CD4-positive, alpha-beta memory T cell (primary cell): ENCODE data around the gene FDX1. TPM values are rescaled to one million over a fixed set of nuclear protein-coding genes. Genes with fewer than 3 reads are reported as not detected.
A peak's percentile ranks its signal among the peaks of the same experiment; 100 is the strongest.

ENCODE experiments used
- CTCF ChIA-PET: fragments of 350-600 bp; sonication (Branson Sonifier 250); formaldehyde crosslinking; loops from one replicate; lab custom pipeline; 2021; ENCODE audit warnings: inconsistent platforms; ENCODE audit not compliant: partially characterized antibody; lab: Charles Lee
- POLR2A ChIA-PET: fragments of 350-600 bp; sonication (Branson Sonifier 250); formaldehyde crosslinking; loops from one replicate; lab custom pipeline; 2021; ENCODE audit not compliant: partially characterized antibody; lab: Charles Lee
- DNase-seq, 5 donors: peaks; one replicate each; pipeline versions ENCODE4 v3.0.0 to v3.0.0-alpha.2; 2020 to 2022; ENCODE audit warnings: mixed read lengths in 1 of 5
- H3K27ac ChIP-seq: one replicate; pipeline ENCODE4 v1.7.0; 2013; ENCODE audit warnings: low read depth, low read length
- H3K27me3 ChIP-seq: 2 replicates; pipeline ENCODE4 v1.7.0; 2013; ENCODE audit warnings: mild to moderate bottlenecking, low read length, moderate library complexity; ENCODE audit not compliant: insufficient read depth
- H3K36me3 ChIP-seq: 2 replicates; pipeline ENCODE4 v1.7.0; 2013; ENCODE audit warnings: mild to moderate bottlenecking, low read length, moderate library complexity; ENCODE audit not compliant: insufficient read depth
- H3K4me1 ChIP-seq: 2 replicates; pipeline ENCODE4 v1.7.0; 2013; ENCODE audit warnings: mild to moderate bottlenecking, low read length, moderate library complexity; ENCODE audit not compliant: insufficient read depth
- H3K4me3 ChIP-seq, 2 donors: one replicate each; pipeline ENCODE4 v1.7.0; 2013; ENCODE audit warnings: low read length in 2 of 2, mild to moderate bottlenecking in 1 of 2
- H3K9me3 ChIP-seq, 2 donors: one replicate each; pipeline ENCODE4 v1.7.0; 2013; ENCODE audit warnings: low read length in 2 of 2, control low read depth in 1 of 2; ENCODE audit not compliant: control insufficient read depth in 1 of 2
- H3K27ac Mint-ChIP-seq, 7 donors: one replicate each; pipeline ENCODE4 v1.8.0; 2020 to 2021; ENCODE audit warnings: mixed read lengths in 7 of 7, mild to moderate bottlenecking in 6 of 7, inconsistent platforms in 3 of 7, moderate library complexity in 3 of 7
- H3K27me3 Mint-ChIP-seq, 2 donors: one replicate each; pipeline ENCODE4 v1.8.0; 2020 to 2021; ENCODE audit warnings: mixed read lengths in 2 of 2
- H3K36me3 Mint-ChIP-seq, 2 donors: one replicate each; pipeline ENCODE4 v1.8.0; 2020 to 2021; ENCODE audit warnings: mixed read lengths in 2 of 2, inconsistent platforms in 1 of 2, mild to moderate bottlenecking in 1 of 2
- H3K4me1 Mint-ChIP-seq, 4 donors: one replicate each; pipeline ENCODE4 v1.8.0; 2020 to 2021; ENCODE audit warnings: mixed read lengths in 4 of 4, mild to moderate bottlenecking in 1 of 4
- H3K4me3 Mint-ChIP-seq, 8 donors: one replicate each; pipeline ENCODE4 v1.8.0; 2020 to 2021; ENCODE audit warnings: mixed read lengths in 8 of 8, mild to moderate bottlenecking in 7 of 8, moderate library complexity in 6 of 8, inconsistent platforms in 3 of 8
- H3K9me3 Mint-ChIP-seq, 8 donors: one replicate each; pipeline ENCODE4 v1.8.0; 2020 to 2021; ENCODE audit warnings: mixed read lengths in 8 of 8, mild to moderate bottlenecking in 5 of 8, inconsistent platforms in 3 of 8, moderate library complexity in 1 of 8
- intact Hi-C: fragments of 100-400 bp; cut with micrococcal nuclease; formaldehyde crosslinking; loops from one replicate; pipeline ENCODE4 v1.15.1; 2023
- polyA plus RNA-seq, 2 donors: library from polyadenylated mRNA; unstranded; fragments of 300-500 nt; fragmentation: Illumina TruSeq; gene quantifications; one replicate each; pipeline ENCODE4 v1.2.3, GENCODE V29; 2021
- total RNA-seq, 2 experiments: library from RNA; stranded (reverse); gene quantifications; one replicate each; pipeline ENCODE4 v1.2.3, GENCODE V29; 2021

Gene FDX1
- total and polyA plus RNA-seq, 4 experiments from 2014 or later, result 10.7 to 25.5 (median 16.2) TPM

DNA sequence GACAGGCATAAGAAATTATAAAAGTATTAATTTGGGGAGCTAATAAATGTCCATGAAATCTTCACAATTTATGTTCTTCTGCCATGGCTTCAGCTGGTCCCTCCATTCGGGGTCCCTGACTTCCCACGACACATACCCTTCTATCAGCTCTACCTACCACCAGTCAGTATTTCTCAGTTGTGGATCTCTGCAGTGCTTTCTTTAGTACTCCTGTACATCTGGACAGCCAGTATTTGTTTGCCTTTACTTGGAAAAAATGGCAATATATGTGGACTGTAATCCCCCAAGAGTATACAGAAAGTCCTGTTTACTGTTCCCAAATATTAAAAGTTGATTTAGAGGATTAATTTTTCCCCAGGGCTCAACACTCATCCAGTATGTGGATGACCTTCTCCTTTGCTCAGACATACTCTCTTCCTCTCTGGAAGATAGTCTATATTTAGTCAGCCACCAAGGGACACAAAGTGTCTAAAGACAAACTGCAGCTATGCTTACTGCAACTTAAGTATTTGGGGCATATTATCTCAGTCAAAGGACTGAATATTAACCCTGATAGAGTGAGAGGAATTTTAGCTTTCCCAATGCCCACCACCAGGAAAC lies 7.3 kb upstream of the FDX1 start:
- H3K4me1 ChIP-seq, result no peaks in the 10 kb centered on the region
- H3K27ac Mint-ChIP-seq, result no peak overlapping the region
- peaks cover 2 to 17% (median 7%) of the 10 kb centered on the region in 8 donors for H3K9me3 Mint-ChIP-seq
- no peak overlapping the region for H3K4me3 Mint-ChIP-seq
- peaks cover 0 to 4% of the 10 kb centered on the region in 2 donors for H3K36me3 Mint-ChIP-seq
- H3K27me3 ChIP-seq, result no peaks in the 10 kb centered on the region
- no peak overlapping the region for H3K4me3 ChIP-seq
- no peaks in the 10 kb centered on the region for H3K27me3 Mint-ChIP-seq
- intact Hi-C loops, result no loop called here
- ChIA-PET POLR2A (no interaction called here), CTCF (no interaction called here)
- H3K9me3 ChIP-seq, result no peaks in the 10 kb centered on the region
- H3K27ac ChIP-seq, result no peak overlapping the region
- DNase-seq, result no peak
- no peaks in the 10 kb centered on the region for H3K36me3 ChIP-seq
- no peaks in the 10 kb centered on the region for H3K4me1 Mint-ChIP-seq

DNA sequence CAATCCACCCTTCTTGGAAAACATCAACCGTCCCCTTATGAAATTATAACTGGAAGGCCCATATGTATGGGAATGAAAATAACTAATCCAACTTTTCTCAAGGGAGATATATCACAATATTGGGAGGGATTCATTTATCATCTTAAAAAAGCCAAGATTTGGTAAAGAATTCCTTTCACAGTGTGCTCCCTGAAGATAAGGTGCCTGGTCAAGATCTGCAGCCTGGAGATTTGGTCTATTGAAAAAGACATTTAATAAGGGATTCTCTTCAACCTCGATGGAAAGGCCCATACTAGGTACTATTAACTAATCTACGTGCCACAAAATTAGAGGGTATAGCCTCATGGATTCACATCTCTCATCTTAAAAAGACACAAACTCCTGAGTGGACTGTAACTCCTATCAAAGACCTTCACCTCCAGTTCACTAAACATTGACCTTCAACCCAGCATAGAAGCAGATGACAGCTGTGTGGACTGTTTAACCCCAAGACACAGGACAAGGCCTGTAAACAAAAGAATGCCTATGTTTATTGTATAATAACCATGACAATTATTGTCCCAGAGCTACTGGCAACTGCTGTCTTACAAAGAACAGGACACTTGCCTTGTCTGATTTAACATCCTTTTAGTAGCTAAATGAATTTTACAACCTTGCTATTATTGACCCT lies 4.8 kb upstream of the FDX1 start:
- no peak overlapping the region for H3K4me3 Mint-ChIP-seq
- Histone ChIP-seq H3K4me3 (no peak overlapping the region), H3K36me3 (no peaks in the 10 kb centered on the region), H3K9me3 (no peaks in the 10 kb centered on the region), H3K4me1 (peaks cover 11% of the 10 kb centered on the region), H3K27me3 (no peaks in the 10 kb centered on the region), H3K27ac (no peak overlapping the region)
- intact Hi-C loops, result no loop called here
- ChIA-PET CTCF (interaction anchor here (1.1 to 2.3 kb wide), 2 partner anchors 10 to 11 kb away, joined by 3 to 10 read pairs; no protein-coding TSS in a partner anchor), POLR2A (no interaction called here)
- H3K36me3 Mint-ChIP-seq, result peaks cover 0 to 4% of the 10 kb centered on the region in 2 donors
- no peaks in the 10 kb centered on the region for H3K27me3 Mint-ChIP-seq
- H3K9me3 Mint-ChIP-seq, result peaks cover 2 to 17% (median 7%) of the 10 kb centered on the region in 8 donors
- DNase-seq, result no peak
- H3K27ac Mint-ChIP-seq, result no peak overlapping the region
- peaks cover 7 to 14% (median 11%) of the 10 kb centered on the region in 4 donors for H3K4me1 Mint-ChIP-seq

DNA sequence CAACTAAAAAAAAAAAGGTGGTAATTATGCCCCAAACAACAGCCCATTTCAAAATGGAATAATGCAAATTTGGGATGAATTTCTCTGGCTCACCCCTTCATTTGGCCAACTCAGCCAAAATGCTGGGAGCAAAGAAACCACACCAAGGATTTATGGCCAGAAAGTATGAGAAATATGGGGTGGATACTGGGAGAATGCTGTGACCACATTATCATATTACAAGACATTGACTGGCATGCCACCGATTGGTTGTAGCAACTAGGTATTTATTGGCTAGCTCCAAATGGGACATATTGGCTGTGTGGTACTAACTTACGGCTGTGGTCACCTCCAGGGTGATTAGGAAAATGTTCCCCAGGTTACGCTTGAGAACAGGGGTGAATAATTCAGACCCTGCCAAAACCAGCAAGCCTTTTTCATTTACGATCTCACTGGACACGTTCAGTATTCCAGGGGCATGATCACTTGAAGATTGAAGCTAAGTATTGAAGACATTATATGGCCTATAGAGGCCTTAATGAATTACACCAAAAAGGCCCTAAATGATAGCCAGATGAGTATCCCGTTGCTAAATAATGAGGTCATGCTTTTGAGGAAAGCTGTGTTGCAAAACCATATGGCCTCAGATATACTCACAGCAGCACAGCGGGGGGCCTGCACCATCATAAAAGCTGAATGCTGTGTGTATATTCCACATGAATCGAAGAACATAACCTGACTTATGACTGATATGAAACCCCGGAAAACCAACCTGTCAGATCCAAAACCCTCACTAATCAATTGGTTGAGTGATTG lies 3.8 kb upstream of the FDX1 start:
- Mint-ChIP-seq H3K4me3 (no peak overlapping the region), H3K27me3 (no peaks in the 10 kb centered on the region), H3K27ac (peak overlapping the region in 1 of 7 donors; percentile 43), H3K9me3 (peaks cover 0 to 15% (median 5%) of the 10 kb centered on the region in 8 donors), H3K36me3 (peaks cover 4 to 5% of the 10 kb centered on the region in 2 donors), H3K4me1 (peaks cover 7 to 19% (median 11%) of the 10 kb centered on the region in 4 donors)
- Histone ChIP-seq H3K27ac (no peak overlapping the region), H3K9me3 (no peaks in the 10 kb centered on the region), H3K27me3 (no peaks in the 10 kb centered on the region), H3K4me1 (peaks cover 11% of the 10 kb centered on the region), H3K4me3 (no peak overlapping the region), H3K36me3 (no peaks in the 10 kb centered on the region)
- CTCF ChIA-PET, result interaction anchor here (2.3 kb wide), 1 partner anchor 9 kb away, joined by 10 read pairs; no protein-coding TSS in a partner anchor
- POLR2A ChIA-PET, result no interaction called here
- no peak for DNase-seq
- intact Hi-C loops, result no loop called here

DNA sequence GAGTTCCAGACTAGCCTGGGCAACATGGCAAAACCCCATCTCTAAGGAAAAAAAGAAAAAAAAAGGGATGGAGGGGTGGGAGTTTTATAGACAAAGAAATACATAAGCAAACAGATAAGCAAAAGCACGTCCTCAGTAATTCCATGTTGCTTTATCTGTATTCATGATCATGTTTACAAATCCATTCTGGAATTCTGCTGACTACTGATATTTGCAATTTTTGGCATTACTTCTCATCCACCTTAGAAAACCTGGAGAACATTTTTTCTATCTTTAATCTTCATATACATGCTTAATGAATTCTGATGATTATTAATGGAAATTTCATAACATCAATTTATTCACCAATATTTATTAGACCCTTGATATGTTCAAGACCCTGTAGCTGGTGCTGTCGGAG lies 1.7 kb upstream of the FDX1 start:
- H3K27me3 ChIP-seq, result no peaks in the 10 kb centered on the region
- no peaks in the 10 kb centered on the region for H3K9me3 ChIP-seq
- H3K4me1 ChIP-seq, result peaks cover 31% of the 10 kb centered on the region
- Mint-ChIP-seq H3K36me3 (peaks cover 0 to 5% of the 10 kb centered on the region in 2 donors), H3K9me3 (no peaks in the 10 kb centered on the region), H3K27ac (peak overlapping the region in 3 of 7 donors; percentile 17 to 86 (median 53)), H3K4me1 (peaks cover 21 to 40% (median 30%) of the 10 kb centered on the region in 4 donors), H3K4me3 (peak overlapping the region in 3 of 8 donors; percentile 7 to 40 (median 15)), H3K27me3 (no peaks in the 10 kb centered on the region)
- H3K4me3 ChIP-seq, result no peak overlapping the region
- no peak for DNase-seq
- H3K27ac ChIP-seq, result no peak overlapping the region
- ChIA-PET CTCF (interaction anchor here (0.7 to 1.7 kb wide), 3 partner anchors 28 to 227 kb away, joined by 3 to 12 read pairs (median 4); no protein-coding TSS in a partner anchor), POLR2A (no interaction called here)
- no peaks in the 10 kb centered on the region for H3K36me3 ChIP-seq
- intact Hi-C loops, result no loop called here

DNA sequence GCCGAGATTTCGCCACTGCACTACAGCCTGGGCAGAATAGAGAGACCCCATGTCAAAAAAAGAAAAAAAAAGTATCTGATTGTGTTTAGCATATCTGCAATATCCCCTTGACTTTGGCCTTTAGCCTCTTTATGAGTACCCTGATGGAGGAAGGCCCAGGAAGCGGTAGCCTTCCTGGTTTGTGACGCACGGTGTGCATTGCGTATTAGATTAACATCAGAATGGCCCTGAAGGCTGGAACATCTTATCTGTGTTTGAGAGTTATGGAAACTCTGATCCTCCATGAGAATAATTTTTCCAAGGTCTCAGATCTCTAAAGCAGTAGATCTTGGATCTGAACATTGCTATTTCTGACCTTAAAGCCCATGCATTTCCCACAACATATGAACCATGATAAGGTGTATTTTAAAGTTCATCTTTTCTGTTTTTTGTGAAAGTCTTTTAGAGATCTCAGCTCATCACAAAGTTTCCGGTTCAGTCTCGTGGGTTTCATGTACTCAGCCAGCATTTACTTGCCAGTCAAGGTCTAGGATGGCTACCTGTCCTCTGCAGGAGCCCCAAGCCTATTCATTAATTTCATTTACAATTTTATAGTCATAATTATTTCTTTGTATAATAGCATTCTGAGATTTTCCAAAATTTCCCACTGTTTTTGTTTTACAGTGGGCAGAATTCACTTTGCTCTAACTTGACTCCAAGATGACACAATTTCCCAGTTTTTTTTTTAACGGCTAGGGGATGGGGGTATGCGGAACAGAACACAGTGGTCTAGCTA lies 605 bp upstream of the FDX1 start:
- ChIA-PET POLR2A (interaction anchor here (0.6 to 2.7 kb wide), 12 partner anchors 15 to 1498 kb away, joined by 3 to 11 read pairs (median 3); partner anchors contain the start of gene RDX), CTCF (interaction anchor here (0.6 to 7.5 kb wide), 16 partner anchors 10 to 1018 kb away, joined by 3 to 104 read pairs (median 4); no protein-coding TSS in a partner anchor)
- Mint-ChIP-seq H3K4me1 (peaks cover 31 to 51% (median 39%) of the 10 kb centered on the region in 4 donors), H3K27ac (peak overlapping the region; percentile 83 to 95 (median 90)), H3K27me3 (no peaks in the 10 kb centered on the region), H3K36me3 (peaks cover 0 to 6% of the 10 kb centered on the region in 2 donors), H3K4me3 (peak overlapping the region; percentile 70 to 89 (median 86)), H3K9me3 (no peaks in the 10 kb centered on the region)
- intact Hi-C loops, result no loop called here
- Histone ChIP-seq H3K4me3 (peak overlapping the region; percentile 57 to 60), H3K4me1 (peaks cover 42% of the 10 kb centered on the region), H3K27ac (peak overlapping the region; percentile 72), H3K27me3 (no peaks in the 10 kb centered on the region), H3K9me3 (no peaks in the 10 kb centered on the region), H3K36me3 (no peaks in the 10 kb centered on the region)
- DNase-seq, result peak in 2 of 5 donors; percentile 26 to 38

DNA sequence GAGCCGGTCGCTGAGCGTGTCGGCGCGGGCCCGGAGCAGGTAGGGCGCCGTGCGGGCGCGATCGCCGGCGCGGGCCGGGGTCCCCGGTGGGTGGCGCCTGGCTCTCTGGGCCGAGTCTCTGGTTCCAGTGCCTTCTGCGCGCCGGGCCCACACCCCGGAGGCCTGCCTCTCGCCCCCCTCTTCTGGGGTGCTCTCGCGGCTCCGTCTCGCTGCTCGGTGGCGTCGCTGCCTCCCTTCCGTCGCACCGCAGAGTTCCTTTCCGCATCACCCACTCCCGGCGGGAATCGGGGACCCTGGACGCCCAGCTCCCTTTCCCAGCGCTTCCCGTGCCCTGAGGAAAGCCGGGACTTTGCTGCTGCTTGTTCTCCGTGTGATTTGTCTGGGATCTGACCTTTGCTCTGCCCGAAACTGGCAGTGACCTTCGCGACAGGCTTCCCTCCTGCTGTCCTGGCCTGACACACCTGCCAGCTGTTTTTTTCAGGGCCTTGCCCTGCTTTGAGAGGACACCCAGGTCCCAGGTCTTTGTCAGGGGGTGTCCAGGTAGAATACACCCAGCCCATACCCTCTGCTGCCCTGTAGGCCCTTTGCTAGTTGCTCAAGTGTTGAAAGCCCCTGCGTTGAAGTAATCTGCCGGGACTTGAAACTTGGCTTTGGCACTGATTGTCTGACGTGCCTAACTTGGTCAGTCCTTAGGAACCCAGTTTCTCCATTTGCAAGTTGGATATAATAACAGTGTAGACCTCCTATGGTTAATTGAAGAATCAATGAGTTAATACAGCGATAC lies 711 bp downstream of the FDX1 start:
- H3K9me3 ChIP-seq, result no peaks in the 10 kb centered on the region
- peak overlapping the region; percentile 72 for H3K27ac ChIP-seq
- Mint-ChIP-seq H3K9me3 (no peaks in the 10 kb centered on the region), H3K27ac (peak overlapping the region; percentile 92 to 99 (median 97)), H3K36me3 (peaks cover 0 to 6% of the 10 kb centered on the region in 2 donors), H3K4me1 (peaks cover 34 to 56% (median 43%) of the 10 kb centered on the region in 4 donors), H3K27me3 (no peaks in the 10 kb centered on the region), H3K4me3 (peak overlapping the region; percentile 95 to 99 (median 98))
- no peaks in the 10 kb centered on the region for H3K36me3 ChIP-seq
- DNase-seq, result peak; percentile 36 to 65 (median 49)
- intact Hi-C loops, result no loop called here
- H3K4me3 ChIP-seq, result peak overlapping the region; percentile 57 to 86
- POLR2A ChIA-PET, result interaction anchor here (1.0 to 2.7 kb wide), 3 partner anchors 42 to 102 kb away, joined by 3 to 11 read pairs (median 4); no protein-coding TSS in a partner anchor
- H3K4me1 ChIP-seq, result peaks cover 48% of the 10 kb centered on the region
- CTCF ChIA-PET, result interaction anchor here (0.8 to 7.5 kb wide), 8 partner anchors 8 to 1016 kb away, joined by 3 to 166 read pairs (median 4); no protein-coding TSS in a partner anchor
- no peaks in the 10 kb centered on the region for H3K27me3 ChIP-seq
